VCaP (cell line): ENCODE results near the gene DYRK3.

Experiments
- H3K27ac ChIP-seq: fragments of 450-650 bp; 2 replicates; pipeline ENCODE4 v1.5.1; 2017
- TF ChIP-seq, protein P1 (sequence below): fragments of 450-650 bp; conservative IDR thresholded peaks from 2 replicates; pipeline ENCODE4 v1.5.1; 2017; ENCODE audit warnings: mild to moderate bottlenecking, moderate library complexity

DYRK3 gene

DNA sequence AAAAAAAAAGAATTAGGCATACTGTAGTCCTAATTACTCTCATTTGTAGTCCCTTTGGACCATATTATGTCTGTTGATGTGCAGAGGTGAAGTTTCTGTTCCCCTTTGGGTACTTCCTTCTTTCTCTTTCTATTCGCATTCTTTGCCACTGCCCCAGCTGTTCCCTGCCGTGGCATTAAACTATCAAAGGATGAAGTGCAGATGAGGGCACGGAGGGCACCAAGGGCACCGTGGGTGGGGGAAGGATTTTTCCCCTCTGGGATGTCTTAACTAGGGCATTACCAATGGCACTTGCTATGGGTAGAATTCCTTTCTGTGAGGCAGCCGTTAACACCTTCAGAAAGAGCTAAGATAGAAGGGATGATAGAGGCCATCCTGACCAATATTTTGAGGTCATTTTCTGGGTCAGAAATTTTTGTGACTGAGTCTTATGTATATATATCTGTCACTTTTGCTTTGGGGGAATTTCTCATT lies 44.4 kb downstream of the DYRK3 start:
- H3K27ac ChIP-seq = no peak overlapping the region
- TF ChIP-seq, protein P1, sequence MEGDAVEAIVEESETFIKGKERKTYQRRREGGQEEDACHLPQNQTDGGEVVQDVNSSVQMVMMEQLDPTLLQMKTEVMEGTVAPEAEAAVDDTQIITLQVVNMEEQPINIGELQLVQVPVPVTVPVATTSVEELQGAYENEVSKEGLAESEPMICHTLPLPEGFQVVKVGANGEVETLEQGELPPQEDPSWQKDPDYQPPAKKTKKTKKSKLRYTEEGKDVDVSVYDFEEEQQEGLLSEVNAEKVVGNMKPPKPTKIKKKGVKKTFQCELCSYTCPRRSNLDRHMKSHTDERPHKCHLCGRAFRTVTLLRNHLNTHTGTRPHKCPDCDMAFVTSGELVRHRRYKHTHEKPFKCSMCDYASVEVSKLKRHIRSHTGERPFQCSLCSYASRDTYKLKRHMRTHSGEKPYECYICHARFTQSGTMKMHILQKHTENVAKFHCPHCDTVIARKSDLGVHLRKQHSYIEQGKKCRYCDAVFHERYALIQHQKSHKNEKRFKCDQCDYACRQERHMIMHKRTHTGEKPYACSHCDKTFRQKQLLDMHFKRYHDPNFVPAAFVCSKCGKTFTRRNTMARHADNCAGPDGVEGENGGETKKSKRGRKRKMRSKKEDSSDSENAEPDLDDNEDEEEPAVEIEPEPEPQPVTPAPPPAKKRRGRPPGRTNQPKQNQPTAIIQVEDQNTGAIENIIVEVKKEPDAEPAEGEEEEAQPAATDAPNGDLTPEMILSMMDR = no peak

DNA sequence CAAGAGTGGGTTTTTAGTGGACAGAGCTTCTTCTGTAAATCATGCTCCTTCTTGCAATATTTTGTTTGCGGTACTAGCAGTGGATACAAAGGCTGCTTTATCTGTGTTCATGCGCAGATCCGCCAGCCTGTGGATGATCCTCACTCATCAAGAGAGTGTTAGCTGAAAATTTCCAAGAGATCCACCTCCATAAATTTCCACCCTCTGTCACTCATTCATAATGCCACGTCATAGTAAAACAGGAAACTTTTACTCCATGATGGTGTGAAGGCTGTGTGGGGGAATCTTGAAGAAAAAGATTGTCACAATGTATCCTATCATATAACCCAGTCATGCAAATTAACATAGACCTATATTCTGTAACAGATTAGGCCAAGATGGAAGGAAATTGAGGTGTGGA lies 44.9 kb downstream of the DYRK3 start:
- TF ChIP-seq, protein P1 = no peak
- no peak overlapping the region for H3K27ac ChIP-seq

DNA sequence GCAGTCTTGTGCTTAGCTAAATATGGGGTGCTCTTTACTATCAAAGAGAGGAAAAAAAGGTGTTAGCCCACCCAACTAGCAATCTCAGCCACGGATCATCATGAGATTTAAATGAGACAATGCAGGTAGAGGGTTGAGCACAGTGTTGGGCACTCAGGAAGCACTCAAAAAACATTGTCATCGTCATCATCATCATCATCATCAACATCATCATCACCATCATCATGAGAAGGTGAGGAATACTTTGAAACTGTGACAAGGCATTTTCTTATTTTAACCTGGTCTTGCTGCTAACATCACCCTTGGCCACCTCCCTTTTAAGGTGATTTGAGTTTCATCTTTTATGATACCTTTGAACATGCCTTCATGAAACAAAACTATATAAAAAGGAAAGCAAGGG lies 46.0 kb downstream of the DYRK3 start:
- TF ChIP-seq, protein P1 = no peak
- H3K27ac ChIP-seq = peak overlapping the region; percentile 74

DNA sequence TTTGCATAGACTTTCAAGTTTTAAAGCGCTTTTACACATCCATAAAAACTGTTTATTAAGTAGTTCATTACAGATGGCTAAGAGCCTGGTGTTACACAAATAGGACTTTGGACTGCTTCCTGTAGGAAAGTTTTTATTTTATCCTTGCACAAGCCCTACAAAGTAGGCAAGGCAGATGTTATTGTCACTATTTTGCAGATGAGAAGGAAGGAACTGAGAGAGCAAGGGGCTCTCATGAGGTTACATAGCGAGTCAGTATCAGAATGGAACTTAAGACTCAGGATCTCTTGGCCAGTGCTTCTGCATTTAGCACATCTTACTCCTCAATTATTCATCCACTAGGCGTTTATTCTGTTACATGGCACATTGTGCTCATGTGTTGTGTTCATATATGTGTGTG lies 46.8 kb downstream of the DYRK3 start:
- H3K27ac ChIP-seq = peak overlapping the region; percentile 74
- TF ChIP-seq, protein P1 = no peak

DNA sequence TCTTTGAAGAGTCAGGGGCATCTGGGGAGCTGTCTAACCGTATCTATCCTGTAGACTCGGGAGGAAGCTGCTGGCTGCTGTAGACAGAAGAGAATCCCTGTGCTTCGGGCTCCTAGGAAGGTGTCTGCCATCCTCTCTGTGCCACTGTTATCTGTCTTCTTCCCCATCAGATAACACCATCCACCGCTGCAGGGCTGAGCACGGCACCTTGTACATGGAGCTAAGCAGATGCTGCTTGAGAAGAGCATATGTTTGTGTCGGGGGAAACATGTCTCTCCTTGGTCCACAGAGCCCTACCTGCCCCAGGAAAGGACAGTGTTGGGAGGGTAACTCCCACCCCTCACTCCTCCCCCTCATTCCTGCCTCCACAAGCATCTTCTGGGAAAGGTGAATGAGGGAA lies 48.0 kb downstream of the DYRK3 start:
- TF ChIP-seq, protein P1 = no peak
- H3K27ac ChIP-seq = peak overlapping the region; percentile 74; the same call in 1 of the 2 replicates

DNA sequence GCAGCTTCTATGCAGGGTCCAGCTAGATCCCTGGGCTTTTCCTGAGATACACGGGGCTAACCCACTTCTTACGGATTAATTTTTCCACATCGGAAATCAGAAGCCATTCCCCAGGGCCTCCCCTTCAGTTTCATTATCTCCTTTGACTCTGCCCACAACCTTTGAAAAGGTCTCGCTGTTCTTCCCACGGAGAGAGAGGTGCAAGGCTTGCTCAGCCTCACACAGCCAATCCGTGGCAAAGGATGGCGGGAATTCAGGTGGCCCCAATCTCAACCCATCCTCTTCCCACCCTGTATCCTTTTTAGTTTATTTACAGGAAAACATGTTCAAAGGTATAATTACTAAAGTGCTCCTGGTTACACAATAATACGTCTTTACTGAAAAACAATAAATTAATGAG lies 48.7 kb downstream of the DYRK3 start:
- peak overlapping the region; percentile 81; the same call in 1 of the 2 replicates for H3K27ac ChIP-seq
- TF ChIP-seq, protein P1 = no peak

DNA sequence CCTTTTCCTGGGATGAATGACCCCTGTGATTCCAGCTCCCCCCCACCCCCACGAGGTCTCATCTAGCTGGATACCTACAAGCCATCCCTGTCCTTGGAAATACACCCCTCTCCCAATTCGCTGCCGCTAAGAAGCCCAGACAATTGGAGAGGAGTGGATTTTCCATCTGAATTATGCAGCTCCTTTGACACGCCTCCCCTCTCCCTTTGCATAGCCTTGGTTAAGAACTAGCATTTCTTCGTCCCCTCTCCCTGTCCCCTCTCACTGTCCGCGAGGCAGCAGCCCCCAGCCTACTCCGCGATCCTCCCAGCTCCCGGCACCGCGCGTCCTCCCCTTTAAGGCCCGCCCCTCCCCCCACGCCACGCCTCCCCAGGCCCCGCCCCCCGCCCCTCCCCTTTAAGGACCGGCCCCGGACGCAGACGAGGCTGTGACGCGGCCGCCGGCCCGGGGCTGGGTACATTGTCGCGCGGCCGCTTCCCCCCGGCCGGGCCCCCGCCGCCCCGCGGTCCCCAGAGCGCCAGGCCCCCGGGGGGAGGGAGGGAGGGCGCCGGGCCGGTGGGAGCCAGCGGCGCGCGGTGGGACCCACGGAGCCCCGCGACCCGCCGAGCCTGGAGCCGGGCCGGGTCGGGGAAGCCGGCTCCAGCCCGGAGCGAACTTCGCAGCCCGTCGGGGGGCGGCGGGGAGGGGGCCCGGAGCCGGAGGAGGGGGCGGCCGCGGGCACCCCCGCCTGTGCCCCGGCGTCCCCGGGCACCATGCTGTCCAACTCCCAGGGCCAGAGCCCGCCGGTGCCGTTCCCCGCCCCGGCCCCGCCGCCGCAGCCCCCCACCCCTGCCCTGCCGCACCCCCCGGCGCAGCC lies 49.4 kb downstream of the DYRK3 start, which contains the start of gene MAPKAPK2:
Gene MAPKAPK2, plus strand, starts transcription at position 428 of the 856 bp plus-strand sequence. Its CDS starts 325 bp downstream, at position 753.
- TF ChIP-seq, protein P1 = no peak
- H3K27ac ChIP-seq = peak within 1 kb of the TSS; percentile 81
